Liver (tissue), 9 donors: ENCODE results near the gene SHROOM2. TPM values are rescaled to one million over a fixed set of nuclear protein-coding genes. Genes with fewer than 3 reads are reported as not detected.

ENCODE experiments used
- DNase-seq: peaks from one replicate; pipeline ENCODE4 v3.0.0-alpha.2; 2017; ENCODE audit warnings: low spot score
- H3K27ac ChIP-seq, 2 donors: one replicate each; pipeline ENCODE4 v1.7.0; 2013; ENCODE audit warnings: inconsistent platforms in 2 of 2, low read length in 2 of 2, control low read depth in 1 of 2, low read depth in 1 of 2, mild to moderate bottlenecking in 1 of 2
- H3K27me3 ChIP-seq, 4 donors: one replicate each; pipeline versions ENCODE4 v1.6.1 to v1.7.0; 2013; ENCODE audit warnings: low read length in 3 of 4, inconsistent platforms in 1 of 4, mild to moderate bottlenecking in 1 of 4, moderate library complexity in 1 of 4; ENCODE audit not compliant: control insufficient read depth in 4 of 4, insufficient read depth in 4 of 4
- H3K36me3 ChIP-seq, 4 donors: one replicate each; pipeline versions ENCODE4 v1.6.1 to v1.7.0; 2013; ENCODE audit warnings: low read length in 3 of 4, mild to moderate bottlenecking in 3 of 4, low read depth in 1 of 4, moderate library complexity in 1 of 4; ENCODE audit not compliant: control insufficient read depth in 4 of 4, insufficient read depth in 3 of 4
- H3K4me1 ChIP-seq, 4 donors: one replicate each; pipeline versions ENCODE4 v1.6.1 to v1.7.0; 2013; ENCODE audit warnings: low read length in 3 of 4, mild to moderate bottlenecking in 3 of 4, moderate library complexity in 1 of 4; ENCODE audit not compliant: control insufficient read depth in 4 of 4, insufficient read depth in 4 of 4
- H3K4me3 ChIP-seq, 3 donors: one replicate each; pipeline versions ENCODE4 v1.6.1 to v1.7.0; 2013; ENCODE audit warnings: low read length in 3 of 3, control low read depth in 1 of 3, low read depth in 1 of 3, mild to moderate bottlenecking in 1 of 3
- H3K9ac ChIP-seq, 2 donors: one replicate each; pipeline ENCODE4 v1.7.0; 2013; ENCODE audit warnings: low read length in 2 of 2, mild to moderate bottlenecking in 2 of 2, moderate library complexity in 2 of 2, control low read depth in 1 of 2, low read depth in 1 of 2
- H3K9me3 ChIP-seq, 4 donors: one replicate each; pipeline versions ENCODE4 v1.6.1 to v1.7.0; 2013; ENCODE audit warnings: low read length in 3 of 4; ENCODE audit not compliant: control insufficient read depth in 4 of 4
- EGR1 ChIP-seq, 2 donors: IDR thresholded peaks; 2 replicates each; pipeline ENCODE4 v1.6.1; 2016 to 2018; ENCODE audit warnings: antibody characterized with exemption in 2 of 2, low read depth in 2 of 2
- GABPA ChIP-seq, 2 donors: IDR thresholded peaks in 1 of 2; conservative IDR thresholded peaks in 1 of 2; 2 replicates each; pipeline ENCODE4 v1.6.1; 2016; ENCODE audit warnings: antibody characterized with exemption in 2 of 2, mild to moderate bottlenecking in 1 of 2, moderate library complexity in 1 of 2
- HNF4A ChIP-seq, 2 donors: conservative IDR thresholded peaks; 2 replicates each; pipeline ENCODE4 v1.6.1; 2016; ENCODE audit warnings: antibody characterized with exemption in 2 of 2, mild to moderate bottlenecking in 2 of 2
- HNF4G ChIP-seq: IDR thresholded peaks from 2 replicates; pipeline ENCODE4 v1.6.1; 2016; ENCODE audit warnings: antibody characterized with exemption
- JUND ChIP-seq, 2 donors: IDR thresholded peaks; 2 replicates each; pipeline ENCODE4 v1.6.1; 2016; ENCODE audit warnings: antibody characterized with exemption in 2 of 2
- NR2F2 ChIP-seq: IDR thresholded peaks from 2 replicates; pipeline ENCODE4 v1.6.1; 2016; ENCODE audit warnings: antibody characterized with exemption
- RXRA ChIP-seq, 2 donors: IDR thresholded peaks; 2 replicates each; pipeline ENCODE4 v1.6.1; 2017 to 2018; ENCODE audit warnings: antibody characterized with exemption in 2 of 2, mild to moderate bottlenecking in 1 of 2
- SP1 ChIP-seq: IDR thresholded peaks from 2 replicates; pipeline ENCODE4 v1.6.1; 2018; ENCODE audit warnings: antibody characterized with exemption, mild to moderate bottlenecking
- TAF1 ChIP-seq: conservative IDR thresholded peaks from 2 replicates; pipeline ENCODE4 v1.6.1; 2016; ENCODE audit warnings: antibody characterized with exemption, mild to moderate bottlenecking
- WGBS: extraction: QIAGEN DNeasy Blood & Tissue Kit; methylation state at CpG from one replicate; pipeline ENCODE4 v1.1.7; 2013; 5-methylcytosine and 5-hydroxymethylcytosine counted together
- polyA plus RNA-seq, 2 donors: library from polyadenylated mRNA; stranded (reverse) in 1 of 2; unstranded in 1 of 2; fragments of 200-250 nt in 1 of 2; fragments of >200 nt in 1 of 2; fragmentation: Nextera tagmentation in 1 of 2; extraction: Ambion mirVana in 1 of 2; gene quantifications; one replicate each; pipeline versions ENCODE4 v1.2.1 to v1.2.3, GENCODE V29; 2013 to 2015
- total RNA-seq, 2 donors: library from RNA; depleted of rRNA; stranded (reverse); fragments of >200 nt; gene quantifications; one replicate each; pipeline ENCODE4 v1.2.3, GENCODE V29; 2014
- TF ChIP-seq, protein P1 (sequence below): IDR thresholded peaks from 2 replicates; pipeline ENCODE4 v1.6.1; 2016; ENCODE audit warnings: antibody characterized with exemption
- TF ChIP-seq, protein P2 (sequence below): IDR thresholded peaks from 2 replicates; pipeline ENCODE4 v1.6.1; 2016; ENCODE audit warnings: antibody characterized with exemption, mild to moderate bottlenecking
- TF ChIP-seq, protein P3 (sequence below): IDR thresholded peaks from 2 replicates; pipeline ENCODE4 v1.6.1; 2016; ENCODE audit warnings: antibody characterized with exemption
- TF ChIP-seq, protein P4 (sequence below): IDR thresholded peaks from 2 replicates; pipeline ENCODE4 v1.6.1; 2016; ENCODE audit warnings: antibody characterized with exemption
- donor health status: healthy.
- donor health status: healthy.
- donor health status: healthy.
- donor health status: healthy.
- donor health status: healthy.

Gene SHROOM2
- total and polyA plus RNA-seq, 4 donors, result 1.1 to 5.4 (median 3.6) TPM

DNA sequence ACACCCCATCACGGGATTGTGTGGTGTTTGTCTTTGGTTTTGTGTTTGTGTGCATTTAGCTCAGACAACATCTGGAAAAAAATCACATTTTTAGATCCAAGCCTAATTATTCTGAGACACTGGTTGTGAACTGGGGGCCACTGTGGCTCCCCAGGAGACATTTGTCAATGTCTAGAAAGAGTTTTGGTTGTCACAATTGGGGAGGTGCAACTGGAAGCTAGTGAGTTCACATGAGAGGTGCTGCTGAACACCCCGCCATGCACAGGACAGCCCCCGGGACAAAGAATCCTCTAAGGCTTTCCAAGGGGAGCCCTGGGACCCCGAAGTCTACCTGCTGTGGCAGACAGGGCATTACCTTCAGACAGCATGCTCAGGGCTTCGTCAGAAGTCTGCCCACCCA is 47.1 kb upstream of the SHROOM2 start:
- Histone ChIP-seq H3K4me1 (no peaks in the 10 kb centered on the region), H3K36me3 (no peaks in the 10 kb centered on the region), H3K27ac (no peak overlapping the region), H3K4me3 (no peak overlapping the region), H3K9ac (no peak overlapping the region), H3K27me3 (no peaks in the 10 kb centered on the region), H3K9me3 (no peaks in the 10 kb centered on the region)
- 89% methylated on average over 5 of the region's 5 CpGs for WGBS
- TF ChIP-seq JUND (IDR thresholded peaks at IDR 0.05) (no peak), GABPA (IDR thresholded peaks at IDR 0.05 in 1 of 2, conservative IDR thresholded peaks at IDR 0.05 in 1 of 2) (no peak), HNF4G (no peak), RXRA (IDR thresholded peaks at IDR 0.05) (no peak), EGR1 (IDR thresholded peaks at IDR 0.05; ENCODE audit: low read depth in 2 of 2) (no peak), HNF4A (conservative IDR thresholded peaks at IDR 0.05) (no peak), TAF1 (no peak)
- TF ChIP-seq, protein P1, sequence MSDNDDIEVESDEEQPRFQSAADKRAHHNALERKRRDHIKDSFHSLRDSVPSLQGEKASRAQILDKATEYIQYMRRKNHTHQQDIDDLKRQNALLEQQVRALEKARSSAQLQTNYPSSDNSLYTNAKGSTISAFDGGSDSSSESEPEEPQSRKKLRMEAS, result no peak
- TF ChIP-seq, protein P2, sequence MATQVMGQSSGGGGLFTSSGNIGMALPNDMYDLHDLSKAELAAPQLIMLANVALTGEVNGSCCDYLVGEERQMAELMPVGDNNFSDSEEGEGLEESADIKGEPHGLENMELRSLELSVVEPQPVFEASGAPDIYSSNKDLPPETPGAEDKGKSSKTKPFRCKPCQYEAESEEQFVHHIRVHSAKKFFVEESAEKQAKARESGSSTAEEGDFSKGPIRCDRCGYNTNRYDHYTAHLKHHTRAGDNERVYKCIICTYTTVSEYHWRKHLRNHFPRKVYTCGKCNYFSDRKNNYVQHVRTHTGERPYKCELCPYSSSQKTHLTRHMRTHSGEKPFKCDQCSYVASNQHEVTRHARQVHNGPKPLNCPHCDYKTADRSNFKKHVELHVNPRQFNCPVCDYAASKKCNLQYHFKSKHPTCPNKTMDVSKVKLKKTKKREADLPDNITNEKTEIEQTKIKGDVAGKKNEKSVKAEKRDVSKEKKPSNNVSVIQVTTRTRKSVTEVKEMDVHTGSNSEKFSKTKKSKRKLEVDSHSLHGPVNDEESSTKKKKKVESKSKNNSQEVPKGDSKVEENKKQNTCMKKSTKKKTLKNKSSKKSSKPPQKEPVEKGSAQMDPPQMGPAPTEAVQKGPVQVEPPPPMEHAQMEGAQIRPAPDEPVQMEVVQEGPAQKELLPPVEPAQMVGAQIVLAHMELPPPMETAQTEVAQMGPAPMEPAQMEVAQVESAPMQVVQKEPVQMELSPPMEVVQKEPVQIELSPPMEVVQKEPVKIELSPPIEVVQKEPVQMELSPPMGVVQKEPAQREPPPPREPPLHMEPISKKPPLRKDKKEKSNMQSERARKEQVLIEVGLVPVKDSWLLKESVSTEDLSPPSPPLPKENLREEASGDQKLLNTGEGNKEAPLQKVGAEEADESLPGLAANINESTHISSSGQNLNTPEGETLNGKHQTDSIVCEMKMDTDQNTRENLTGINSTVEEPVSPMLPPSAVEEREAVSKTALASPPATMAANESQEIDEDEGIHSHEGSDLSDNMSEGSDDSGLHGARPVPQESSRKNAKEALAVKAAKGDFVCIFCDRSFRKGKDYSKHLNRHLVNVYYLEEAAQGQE, result no peak
- TF ChIP-seq, protein P3, sequence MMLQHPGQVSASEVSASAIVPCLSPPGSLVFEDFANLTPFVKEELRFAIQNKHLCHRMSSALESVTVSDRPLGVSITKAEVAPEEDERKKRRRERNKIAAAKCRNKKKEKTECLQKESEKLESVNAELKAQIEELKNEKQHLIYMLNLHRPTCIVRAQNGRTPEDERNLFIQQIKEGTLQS, result no peak
- TF ChIP-seq, protein P4, sequence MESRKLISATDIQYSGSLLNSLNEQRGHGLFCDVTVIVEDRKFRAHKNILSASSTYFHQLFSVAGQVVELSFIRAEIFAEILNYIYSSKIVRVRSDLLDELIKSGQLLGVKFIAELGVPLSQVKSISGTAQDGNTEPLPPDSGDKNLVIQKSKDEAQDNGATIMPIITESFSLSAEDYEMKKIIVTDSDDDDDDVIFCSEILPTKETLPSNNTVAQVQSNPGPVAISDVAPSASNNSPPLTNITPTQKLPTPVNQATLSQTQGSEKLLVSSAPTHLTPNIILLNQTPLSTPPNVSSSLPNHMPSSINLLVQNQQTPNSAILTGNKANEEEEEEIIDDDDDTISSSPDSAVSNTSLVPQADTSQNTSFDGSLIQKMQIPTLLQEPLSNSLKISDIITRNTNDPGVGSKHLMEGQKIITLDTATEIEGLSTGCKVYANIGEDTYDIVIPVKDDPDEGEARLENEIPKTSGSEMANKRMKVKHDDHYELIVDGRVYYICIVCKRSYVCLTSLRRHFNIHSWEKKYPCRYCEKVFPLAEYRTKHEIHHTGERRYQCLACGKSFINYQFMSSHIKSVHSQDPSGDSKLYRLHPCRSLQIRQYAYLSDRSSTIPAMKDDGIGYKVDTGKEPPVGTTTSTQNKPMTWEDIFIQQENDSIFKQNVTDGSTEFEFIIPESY, result no peak
- no peak for DNase-seq

DNA sequence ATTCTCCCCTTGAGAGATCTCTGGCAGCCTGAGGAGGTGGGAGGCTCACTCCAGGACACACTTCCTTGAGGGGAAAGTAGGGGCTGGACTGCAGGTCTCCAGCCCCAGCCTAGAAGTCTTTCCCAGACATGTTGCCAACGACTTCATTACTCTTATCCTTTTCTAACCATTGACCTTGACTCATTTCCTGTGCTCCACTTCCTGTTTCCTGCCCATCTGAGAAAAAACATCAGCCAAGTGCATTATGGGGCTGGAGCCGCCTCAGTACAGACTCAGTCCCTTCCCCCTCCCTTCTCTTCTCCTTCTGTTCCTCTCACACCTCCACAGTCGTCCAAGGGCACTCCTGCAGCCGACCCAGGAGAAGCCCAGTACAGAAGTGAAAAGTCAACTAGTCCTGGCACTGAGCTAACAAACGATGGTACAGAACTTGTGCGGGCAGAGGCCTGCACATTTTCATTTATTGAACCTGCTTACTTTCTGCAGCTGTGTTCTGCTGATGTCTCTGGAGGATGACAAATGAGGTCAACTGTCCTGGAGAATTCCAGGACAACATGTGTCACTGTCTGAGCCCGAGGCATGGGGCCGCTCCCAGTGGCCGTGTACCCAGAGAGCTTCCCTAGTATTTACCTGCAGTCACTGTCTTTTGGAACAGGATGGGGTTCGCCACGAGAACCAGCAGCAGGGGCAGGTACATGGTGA is 40.7 kb upstream of the SHROOM2 start:
- WGBS, result 72% methylated on average over 11 of the region's 11 CpGs
- TF ChIP-seq, protein P2, result no peak
- TF ChIP-seq SP1 (peak; percentile 18), NR2F2 (peak; percentile 35)
- H3K4me3 ChIP-seq, result no peak overlapping the region
- no peak overlapping the region for H3K9ac ChIP-seq
- DNase-seq, result no peak
- H3K9me3 ChIP-seq, result no peaks in the 10 kb centered on the region
- H3K27ac ChIP-seq, result peak overlapping the region in 1 of 2 donors; percentile 50
- H3K27me3 ChIP-seq, result no peaks in the 10 kb centered on the region
- no peaks in the 10 kb centered on the region for H3K36me3 ChIP-seq
- H3K4me1 ChIP-seq, result no peaks in the 10 kb centered on the region
